Islet of Langerhans (tissue), 1 donor: ENCODE results near the gene FAM229A.
A peak's percentile ranks its signal among the peaks of the same experiment; 100 is the strongest.
"Not testable (repeated sequence)": the region's sequence is repeated elsewhere in the genome, so short reads cannot be mapped to it uniquely, and the experiment has no call there.

ENCODE experiments used
- FAIRE-seq: peaks from one replicate; lab custom pipeline; 2011; peaks lifted over from hg19 to GRCh38; lab: Jason Lieb, UNC

The FAM229A gene, protein sequence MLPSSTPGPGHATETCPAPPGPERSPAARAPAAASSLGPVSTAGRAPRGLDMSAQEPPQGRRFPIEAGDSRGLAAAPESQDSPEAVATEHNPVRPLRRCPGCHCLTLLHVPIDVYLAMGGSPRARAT

DNA sequence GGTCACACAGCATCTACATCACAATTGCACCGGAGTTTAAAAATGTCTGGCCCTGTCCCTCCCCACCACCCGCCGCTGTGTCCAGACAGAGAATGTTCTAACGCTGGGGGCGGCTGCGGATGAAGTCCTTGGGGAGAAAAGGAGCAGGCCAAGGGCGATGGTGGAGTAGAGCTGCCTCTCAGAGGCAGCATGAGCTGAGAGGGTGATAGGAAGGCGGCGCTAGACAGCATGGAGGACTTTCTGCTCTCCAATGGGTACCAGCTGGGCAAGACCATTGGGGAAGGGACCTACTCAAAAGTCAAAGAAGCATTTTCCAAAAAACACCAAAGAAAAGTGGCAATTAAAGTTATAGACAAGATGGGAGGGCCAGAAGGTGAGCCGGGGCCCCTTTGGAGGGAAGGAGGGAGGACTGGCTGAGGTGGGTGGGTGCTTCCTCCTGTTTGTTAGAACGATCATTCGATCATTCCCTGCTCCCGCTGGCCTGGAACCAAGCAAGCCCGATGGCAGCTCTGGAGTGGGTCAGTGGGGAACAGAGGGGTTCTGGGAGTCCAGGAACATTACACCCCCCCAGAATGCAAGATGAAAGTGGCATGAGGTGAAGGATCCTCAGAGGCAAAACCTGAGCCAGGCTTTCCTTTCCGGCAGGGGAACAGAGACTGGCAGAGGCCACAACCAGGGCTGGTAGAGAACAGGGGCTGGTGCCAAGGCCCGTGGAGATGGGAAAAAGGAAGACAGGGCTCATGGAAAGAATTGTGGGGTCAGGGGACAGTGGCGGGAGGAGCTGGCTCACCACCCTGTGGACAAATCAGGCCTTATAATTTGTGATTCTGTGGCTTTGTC lies at the start of gene FAM229A, which contains the start of gene TSSK3:
Gene FAM229A, minus strand, starts transcription at position 12 of the 840 bp plus-strand sequence. CDS start 394 bp downstream, outside the sequence.
Gene TSSK3, plus strand, starts transcription at position 66 of the 840 bp plus-strand sequence. Its CDS starts 163 bp downstream, at position 229.
- no peak for FAIRE-seq

DNA sequence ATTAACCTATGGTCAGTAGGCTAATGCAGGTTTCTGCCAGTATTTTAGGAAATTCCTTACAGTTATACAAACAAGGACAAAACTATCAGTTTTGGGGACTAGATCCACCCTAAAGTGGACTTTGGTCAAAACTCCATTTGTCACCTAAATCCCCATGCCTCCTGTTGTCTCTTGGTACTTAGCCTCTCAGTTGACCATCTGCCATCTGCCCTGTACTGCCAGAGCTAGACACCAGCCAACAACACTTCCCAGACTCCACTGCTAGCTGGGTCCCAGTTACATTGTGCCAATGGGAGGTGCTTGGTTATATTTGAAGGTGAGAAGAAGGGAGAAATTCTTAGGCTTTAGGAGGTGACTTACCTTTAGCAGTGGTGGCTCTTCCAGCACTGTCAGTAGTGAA lies 49.0 kb upstream of the FAM229A start:
- no peak for FAIRE-seq

DNA sequence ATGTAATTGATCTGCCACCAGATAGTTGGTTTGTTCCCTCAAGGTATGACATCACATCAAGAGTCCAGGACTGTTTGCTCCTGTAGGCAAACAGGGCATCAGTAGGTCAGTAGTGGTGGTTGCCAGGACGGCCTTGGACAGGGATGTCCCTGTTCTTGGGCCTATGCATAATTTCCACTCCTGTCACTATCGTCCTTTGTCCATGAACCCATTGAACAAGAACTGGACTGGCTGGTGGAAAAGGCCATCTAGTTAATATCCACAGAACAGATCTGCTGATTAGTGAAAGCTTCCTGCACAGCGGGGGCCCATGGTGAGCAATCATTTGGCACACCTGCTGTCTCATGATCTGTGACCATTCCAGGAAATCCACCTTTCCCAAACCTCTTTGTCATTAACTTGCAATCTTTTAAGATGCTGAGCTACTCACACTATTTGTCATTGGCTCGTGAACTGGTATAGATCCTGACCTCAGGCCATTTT lies 44.4 kb upstream of the FAM229A start:
- no peak for FAIRE-seq

DNA sequence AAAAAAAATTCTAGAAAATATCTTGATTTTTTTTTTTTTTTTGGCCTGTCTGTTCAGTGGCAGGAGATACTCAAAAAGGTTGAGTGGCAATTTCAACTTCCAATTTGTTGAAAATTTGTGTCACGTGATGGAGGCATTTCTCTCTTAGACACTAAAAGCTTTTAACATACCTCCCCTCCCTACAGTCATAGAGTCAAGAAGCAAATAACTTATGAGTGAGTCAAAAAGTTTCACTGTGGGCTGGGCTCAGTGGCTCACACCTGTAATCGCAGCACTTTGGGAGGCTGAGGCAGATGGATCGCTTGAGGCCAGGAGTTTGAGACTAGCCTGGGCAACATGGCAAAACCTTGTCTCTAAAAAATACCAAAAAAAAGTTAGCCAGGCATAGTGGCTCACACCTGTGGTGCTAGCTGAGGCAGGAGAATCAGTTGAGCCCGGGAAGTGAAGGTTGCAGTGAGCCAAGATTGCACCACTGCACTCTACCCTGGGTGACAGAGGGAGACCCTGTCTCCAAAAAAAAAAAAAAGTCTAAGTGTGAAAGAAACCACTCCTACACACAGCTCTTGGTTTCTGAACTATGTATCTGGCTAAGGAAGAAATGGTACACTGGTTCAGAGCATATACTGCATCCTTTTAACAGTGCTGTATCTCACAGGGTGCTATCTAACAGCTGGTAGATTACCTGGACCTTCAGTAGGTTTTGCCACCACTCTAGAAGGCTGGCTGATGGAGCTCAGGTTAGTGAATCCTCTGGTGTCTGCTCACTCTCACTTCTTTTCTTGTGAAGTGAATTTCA lies 43.6 kb upstream of the FAM229A start:
- FAIRE-seq, result no peak

DNA sequence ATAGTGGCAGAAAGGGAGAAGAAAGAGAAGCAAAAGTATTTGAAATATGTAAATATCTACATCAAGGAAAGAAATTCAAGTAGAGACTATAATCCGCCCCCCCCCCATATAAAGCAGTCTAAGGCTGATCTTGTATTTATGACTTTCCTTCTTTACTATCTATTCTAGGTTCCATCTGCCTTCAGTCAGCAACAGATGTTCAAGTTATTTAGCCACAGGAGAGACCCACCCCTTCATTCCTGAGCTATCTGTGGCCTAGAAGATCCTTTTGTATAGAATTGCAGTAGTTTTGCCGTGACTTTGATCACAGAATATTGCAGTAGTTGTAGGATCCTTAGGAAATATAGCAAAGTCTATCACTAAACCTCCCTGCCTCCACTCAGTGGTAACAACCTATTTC lies 42.7 kb upstream of the FAM229A start:
- FAIRE-seq, result no peak

DNA sequence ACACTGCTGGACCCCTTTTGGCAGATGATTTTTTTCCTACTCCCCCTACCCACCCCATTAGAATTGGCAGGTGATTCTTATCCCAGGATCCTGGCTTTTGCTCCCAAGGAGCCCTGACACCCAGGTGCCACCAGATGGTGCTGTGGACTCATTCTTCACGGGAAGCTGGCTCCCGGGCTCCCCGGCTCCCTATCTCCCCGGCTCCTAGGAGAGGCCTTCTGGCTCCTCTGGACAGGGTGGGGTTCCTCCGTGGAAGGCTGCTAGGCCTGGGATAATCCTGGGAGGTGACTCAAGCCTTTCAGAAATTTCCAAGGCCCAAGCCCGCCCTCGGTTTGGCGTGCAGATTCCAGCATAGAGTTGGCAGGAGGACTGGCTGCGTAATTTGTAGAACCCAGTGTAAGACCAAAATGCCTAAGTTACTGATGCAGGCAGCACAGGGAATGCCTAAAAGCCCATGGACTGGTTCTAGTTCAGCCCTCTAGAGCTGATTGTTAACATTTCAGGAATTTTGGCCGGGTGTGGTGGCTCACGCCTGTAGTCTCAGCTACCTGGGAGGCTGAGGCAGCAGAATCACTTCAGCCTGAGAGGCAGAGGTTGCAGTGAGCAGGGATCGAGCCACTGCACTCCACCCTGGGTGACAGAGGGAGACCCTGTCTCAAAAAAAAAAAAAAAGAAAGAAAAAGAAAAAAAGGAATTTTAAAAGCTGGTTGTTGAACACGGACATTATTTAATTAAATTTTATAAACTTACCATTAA lies 38.8 kb upstream of the FAM229A start:
- peak; percentile 27 for FAIRE-seq

DNA sequence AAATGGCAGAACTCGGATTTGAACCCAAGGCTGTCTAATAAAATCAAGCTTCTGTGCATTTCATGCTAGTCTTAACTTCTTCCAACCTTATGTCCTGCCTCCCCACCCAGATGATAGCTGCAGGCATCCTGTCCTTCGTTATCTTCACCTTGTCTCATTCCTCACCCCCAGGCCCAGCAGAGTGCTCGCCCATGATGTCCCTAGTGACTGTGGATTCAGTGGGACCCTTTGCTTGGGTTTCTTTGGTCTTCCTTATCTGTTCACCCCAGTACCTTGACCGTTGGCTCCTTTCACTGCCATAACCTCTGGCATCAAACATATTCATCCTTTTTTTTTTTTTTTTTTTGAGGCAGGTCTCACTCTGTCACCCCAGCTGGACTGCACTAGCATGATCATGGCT lies 37.6 kb upstream of the FAM229A start:
- no peak for FAIRE-seq

DNA sequence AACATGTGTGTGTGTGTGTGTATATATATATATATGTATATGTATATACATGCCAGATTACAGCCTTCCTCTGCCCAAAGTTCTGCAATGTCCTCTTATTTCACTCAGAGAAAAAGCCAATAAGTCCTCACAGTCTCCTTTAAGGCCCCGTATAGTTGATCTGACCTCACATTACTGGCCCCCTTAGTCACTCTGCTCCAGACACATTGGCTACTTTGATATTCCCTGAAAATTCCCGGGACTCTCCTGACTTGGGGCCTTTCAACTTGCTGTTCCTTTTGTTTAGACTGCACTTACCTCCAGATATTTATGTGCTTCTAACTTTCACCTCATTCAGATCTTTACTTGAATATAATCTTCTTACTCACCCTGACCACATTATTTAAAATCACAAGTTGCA lies 36.1 kb upstream of the FAM229A start:
- FAIRE-seq, result no peak

DNA sequence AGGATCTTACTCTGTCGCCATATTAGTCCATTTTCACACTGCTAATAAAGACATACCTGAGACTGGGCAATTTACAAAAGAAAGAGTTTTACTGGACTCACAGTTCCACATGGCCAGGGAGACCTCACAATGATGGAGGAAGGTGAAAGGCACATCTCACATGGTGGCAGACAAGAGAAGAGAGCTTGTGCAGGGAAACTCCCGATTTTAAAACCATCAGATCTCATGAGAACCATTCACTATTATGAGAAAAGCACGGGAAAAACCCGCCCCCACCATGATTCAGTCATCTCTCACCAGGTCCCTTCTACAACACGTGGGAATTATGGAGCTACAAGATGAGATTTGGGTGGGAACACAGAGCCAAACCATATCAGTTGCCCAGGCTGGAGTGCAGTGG lies 34.2 kb upstream of the FAM229A start:
- FAIRE-seq, result not testable (repeated sequence)

DNA sequence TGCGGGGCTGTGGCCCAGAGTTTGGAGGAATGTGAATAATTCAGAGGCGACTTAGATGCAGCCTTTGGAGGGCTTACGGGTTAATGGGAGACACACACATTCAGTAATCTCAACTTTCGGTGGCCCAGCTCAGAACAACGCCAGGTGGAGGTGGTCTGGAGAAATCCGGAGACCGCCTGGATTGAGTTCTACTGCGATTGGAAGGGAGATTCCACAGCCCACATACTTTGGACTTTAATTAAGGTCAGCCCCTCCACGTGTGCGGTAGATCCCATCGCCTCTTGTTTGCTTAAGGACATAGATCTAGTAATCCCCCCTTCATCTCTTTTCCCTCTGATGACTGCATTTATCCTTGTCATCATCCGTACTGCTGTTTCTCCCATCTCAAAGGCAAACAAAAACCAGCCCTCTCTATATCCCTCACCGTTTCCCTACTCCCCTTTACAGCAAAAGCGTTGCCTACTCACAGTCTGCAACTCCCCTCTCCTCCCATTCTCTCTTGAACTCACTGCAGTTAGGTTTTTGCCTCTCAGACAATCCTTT lies 32.7 kb upstream of the FAM229A start:
- no peak for FAIRE-seq

DNA sequence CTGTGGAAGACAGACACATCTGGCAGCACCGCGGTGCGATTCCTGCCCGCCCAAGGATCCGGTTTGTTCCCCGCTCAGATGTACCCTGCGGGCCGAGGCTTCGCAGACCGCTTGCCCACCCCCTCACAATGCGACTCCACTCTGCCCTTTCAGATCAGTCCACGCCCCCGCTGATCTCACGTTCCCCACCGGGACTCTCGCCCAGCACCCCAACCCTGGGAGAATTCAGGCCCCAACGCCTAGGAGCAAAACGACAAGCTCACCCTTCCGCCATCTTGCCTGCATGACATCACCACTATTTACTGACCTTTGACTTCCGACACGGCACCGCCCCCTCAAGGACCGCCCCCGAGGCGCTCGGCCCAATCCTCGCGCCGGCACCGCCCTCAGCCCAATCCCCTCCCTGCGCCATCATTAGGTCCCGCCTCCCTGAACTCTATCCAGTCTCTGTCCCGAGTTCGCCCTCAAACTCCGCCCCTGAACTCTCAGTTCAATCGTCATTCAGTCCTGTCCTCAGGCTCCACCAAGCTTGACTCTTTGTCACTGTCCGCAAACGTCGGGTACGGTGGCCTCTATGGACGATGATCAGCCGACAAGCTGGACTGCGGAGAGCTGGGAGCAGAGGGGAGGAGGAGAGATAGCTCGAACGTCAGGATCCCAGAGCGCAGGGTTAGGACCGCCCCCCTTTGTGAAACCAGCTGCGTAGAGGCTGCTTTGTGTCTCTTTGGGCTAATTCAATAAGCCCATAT lies 32.0 kb upstream of the FAM229A start, which contains the start of gene BSDC1:
Gene BSDC1, minus strand, starts transcription at position 301 of the 749 bp plus-strand sequence. Its CDS starts 27 bp downstream, at position 274.
- peak; percentile 93 for FAIRE-seq

DNA sequence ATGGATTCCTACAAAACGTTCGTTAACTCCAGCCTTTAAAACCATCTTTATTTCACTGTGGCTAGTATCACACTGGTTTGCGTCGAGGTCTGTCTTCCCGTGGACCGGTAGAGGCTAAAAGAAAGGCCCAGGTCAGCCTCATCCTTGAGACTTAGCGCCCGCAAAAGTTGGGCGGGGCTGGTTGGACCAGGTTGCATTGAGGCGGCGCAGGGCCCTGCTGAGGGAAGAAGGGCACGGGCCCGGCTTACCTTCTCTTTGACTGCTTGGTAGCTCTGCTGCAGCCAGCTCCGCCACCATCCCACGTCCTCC lies 31.5 kb upstream of the FAM229A start:
- FAIRE-seq, result no peak

DNA sequence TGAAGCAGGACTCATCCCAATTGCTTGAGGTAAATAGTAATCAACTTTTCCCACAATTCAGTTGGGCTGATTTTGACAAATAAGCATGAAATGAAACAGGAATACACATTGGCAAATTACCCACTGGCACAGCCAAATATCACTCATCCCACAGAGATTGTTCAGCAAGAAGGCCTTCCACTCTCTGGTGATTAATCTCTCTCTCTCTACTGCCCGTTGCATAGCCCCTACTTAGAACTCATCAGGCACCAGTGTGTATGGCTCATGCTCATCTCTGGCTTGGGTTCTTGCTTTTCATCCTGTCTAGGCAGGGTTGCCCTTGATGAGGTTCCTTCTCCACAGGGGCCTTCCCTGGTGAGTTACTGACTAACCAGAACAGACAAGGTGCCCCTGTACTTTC lies 30.9 kb upstream of the FAM229A start:
- no peak for FAIRE-seq

DNA sequence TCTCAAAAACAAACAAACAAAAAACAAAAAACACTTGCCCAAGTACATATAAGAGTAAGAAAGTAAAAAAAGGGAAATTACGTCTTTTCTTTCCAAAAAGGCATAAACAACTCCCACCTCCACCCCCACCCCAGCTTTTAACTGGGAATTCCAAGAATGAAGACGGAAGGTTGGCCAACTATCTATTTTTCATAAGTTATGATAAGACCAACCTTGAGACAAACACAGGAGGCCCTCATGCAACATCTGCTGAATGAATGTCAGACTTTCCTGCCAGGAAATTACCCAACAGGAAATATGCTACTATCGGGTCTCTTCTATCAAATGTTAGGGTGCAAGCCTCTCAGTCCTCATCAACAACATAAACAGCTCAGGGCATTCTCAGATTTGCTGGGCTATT lies 30.0 kb upstream of the FAM229A start:
- no peak for FAIRE-seq

DNA sequence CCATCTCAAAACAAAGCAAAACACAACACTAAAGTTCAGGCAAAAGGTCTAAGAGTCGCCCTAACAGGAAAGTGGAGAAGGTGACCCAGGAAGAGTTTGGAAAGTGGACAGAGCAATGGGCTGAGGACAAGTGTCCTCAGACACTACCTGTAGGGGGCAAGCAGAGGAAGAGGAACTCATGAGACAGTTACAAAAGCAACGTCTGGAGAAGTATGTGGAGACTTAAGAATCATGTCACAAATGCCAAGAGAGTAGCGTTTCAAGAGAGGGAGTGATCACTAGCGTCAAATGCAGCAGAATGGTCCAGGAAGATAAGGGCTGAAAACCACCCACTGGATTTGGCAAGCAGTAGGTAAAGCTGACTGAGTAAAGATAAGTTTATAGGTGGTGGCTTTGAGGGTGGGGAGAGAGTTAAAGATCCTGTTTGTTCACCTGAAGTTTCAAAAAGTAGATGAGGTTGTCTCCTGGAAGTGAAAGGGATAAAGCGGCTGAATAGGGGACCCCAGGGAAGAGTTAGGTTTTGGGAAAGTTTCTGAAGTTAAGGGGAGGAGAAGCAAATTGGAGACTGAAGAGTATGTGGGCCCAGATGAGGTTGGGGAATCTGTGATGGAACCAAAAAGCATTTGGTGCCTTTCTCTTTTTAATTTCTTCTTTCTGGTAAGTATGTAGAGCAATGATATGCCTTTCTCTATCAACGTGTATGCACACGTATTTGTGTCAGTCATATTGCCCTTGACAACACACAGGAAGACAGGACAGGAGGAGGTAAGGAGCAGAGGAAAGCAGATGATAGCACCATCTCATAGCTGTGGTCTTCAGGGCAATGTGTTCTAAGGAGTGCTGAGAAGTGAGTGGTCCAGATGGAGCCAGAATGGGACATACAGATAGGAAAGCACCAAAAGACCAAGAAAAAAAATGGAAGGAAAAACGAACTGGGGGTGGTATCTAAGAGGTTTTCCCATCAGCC lies 28.9 kb upstream of the FAM229A start:
- FAIRE-seq, result no peak

DNA sequence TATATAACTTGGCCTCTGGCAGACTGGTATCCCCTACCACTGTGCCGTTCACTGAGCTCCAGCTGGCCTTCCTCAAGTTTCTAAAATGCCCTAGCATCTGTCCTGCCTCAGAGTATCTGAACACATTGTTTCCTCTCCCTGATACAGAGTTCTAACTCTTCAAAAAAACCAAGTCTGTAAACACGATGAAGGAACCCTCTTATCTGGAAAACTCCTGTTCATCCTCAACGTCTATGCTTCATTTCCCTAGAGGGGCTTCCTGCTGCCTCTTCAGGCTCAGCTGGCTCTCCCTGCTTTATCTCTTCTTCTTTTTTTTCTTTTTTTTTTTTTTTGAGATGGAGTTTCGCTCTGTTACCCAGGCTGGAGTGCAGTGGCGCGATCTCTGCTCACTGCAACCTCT lies 26.4 kb upstream of the FAM229A start:
- FAIRE-seq, result no peak

DNA sequence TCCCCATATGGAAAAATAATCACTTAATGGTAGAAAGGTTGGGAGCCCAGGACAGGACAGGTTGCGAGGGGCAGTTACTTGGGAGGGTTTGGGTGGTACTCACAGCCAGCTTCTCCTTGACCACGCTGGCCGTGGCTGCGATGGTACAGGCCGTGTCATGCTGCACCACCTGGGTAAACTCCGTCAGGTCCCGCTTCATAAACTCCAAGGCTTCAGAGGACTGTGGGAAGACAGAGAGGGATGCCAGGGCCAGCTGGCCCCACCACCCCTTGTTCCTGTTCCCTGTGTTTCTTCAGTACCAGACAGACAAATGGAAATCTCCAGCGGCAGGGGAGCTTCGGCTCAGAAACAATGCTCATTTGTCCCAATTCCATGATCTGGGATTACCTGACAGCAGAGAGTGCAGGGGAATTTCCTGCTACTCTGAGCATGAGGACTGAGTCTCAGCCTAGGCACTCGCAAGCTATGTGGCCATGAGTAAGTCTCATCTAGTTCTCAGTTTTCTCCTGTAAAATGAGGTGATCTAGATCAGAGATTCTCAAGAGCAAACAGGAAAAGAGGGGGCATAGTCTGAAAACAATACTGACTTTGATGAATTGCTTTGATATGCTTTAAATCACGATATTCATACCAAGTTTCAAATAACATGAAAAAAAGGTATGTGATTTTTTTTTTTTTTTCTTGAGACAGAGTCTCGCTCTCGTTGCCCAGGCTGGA lies 24.5 kb upstream of the FAM229A start:
- no peak for FAIRE-seq

DNA sequence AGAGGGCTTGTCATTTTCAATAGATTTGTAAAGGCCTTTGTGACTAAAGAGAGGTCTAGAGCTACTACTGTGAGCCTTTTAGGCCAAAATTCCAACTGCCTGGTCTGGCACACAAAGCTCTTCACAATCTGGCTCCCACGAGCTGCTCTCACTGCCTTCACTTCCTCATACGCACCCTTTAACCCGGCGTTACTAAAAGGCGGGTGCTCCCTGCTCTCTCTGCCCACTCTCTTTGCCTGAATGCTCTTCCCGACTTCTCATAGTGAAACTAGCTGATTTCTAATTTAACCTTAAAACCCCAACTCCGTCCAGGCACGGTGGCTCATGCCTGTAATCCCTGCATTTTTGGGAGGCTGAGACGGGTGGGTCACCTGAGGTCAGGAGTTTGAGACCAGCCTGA lies 17.8 kb upstream of the FAM229A start:
- FAIRE-seq, result no peak

DNA sequence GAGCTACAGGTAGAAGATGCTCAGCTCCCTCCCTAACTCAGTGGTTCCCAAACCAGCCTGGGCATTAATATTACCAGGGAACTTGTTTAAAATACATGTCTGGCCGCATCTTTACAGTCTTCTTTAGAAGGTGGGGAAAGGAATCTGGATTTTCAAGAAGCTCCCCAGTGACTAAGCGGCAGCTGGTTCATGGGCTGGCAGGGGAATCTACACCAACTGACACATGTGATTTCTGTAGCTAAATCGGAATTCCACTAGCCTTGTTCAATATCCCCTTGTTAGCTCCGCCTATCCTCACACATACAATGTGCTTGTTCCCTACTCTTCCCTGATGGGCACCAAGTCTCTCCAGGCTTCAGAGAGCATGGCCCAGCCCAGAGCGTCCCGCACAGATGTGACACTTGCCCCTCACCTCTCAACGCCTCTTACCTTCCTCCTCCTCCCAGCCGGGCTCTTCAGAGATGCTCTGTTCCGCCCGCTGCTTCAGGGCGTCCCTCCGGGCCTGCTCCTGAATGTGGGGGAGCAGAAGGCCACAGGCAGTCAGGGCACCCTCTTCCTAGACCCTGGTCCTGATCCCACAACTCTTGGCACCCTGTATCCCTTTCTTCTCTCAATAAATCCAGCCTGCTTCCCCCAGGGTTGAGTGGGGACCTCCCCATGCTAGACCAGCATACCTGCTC lies 15.4 kb upstream of the FAM229A start:
- no peak for FAIRE-seq
